Thoracic aorta (tissue), 2 donors: ENCODE measurements around the gene GGA3. TPM values are rescaled to one million over a fixed set of nuclear protein-coding genes. Genes with fewer than 3 reads are reported as not detected.
"Not testable (repeated sequence)": the region's sequence is repeated elsewhere in the genome, so short reads cannot be mapped to it uniquely, and the experiment has no call there.

Experiments used
- ATAC-seq: fragments of 150-250 bp; one replicate; pipeline ENCODE4 v1.8.0; 2017; ENCODE audit warnings: low read depth; ENCODE audit not compliant: insufficient number of reproducible peaks, low FRiP score
- DNase-seq: peaks from one replicate; pipeline ENCODE4 v3.0.0-alpha.2; 2020; ENCODE audit warnings: low spot score
- H3K27ac ChIP-seq, 2 donors: fragments of 200-600 bp; sonication (generic); 1 replicate in 1 of 2; 2 replicates in 1 of 2; pipeline ENCODE4 v1.5.1; 2016; ENCODE audit warnings: mild to moderate bottlenecking in 2 of 2, moderate library complexity in 2 of 2
- H3K27me3 ChIP-seq: fragments of 200-600 bp; sonication (generic); replicated peaks from 2 replicates; pipeline ENCODE4 v1.6.0; 2016; ENCODE audit warnings: mild to moderate bottlenecking; ENCODE audit not compliant: insufficient read depth
- H3K36me3 ChIP-seq: fragments of 200-600 bp; sonication (generic); one replicate; pipeline ENCODE4 v1.5.1; 2016
- H3K4me1 ChIP-seq, 2 donors: fragments of 200-600 bp; sonication (generic); 1 replicate in 1 of 2; 2 replicates in 1 of 2; pipeline versions ENCODE4 v1.5.1 to v1.6.0; 2016; ENCODE audit warnings: low read depth in 2 of 2, mild to moderate bottlenecking in 1 of 2; ENCODE audit not compliant: control insufficient read depth in 1 of 2
- H3K4me3 ChIP-seq: fragments of 200-600 bp; sonication (generic); 2 replicates; pipeline ENCODE4 v1.5.1; 2016; ENCODE audit warnings: mild to moderate bottlenecking
- H3K9me3 ChIP-seq: fragments of 200-600 bp; sonication (generic); 2 replicates; pipeline ENCODE4 v1.5.1; 2016
- CTCF ChIP-seq: fragments of 200-600 bp; sonication (generic); IDR thresholded peaks from one replicate; pipeline ENCODE4 v1.5.1; 2019; ENCODE audit warnings: antibody characterized with exemption
- total RNA-seq, 2 donors: library from RNA; depleted of rRNA; stranded (reverse); fragments of >200 nt; gene quantifications; one replicate each; pipeline versions ENCODE4 v1.1.0 to v1.2.3, GENCODE V29; 2016

Gene GGA3
- total RNA-seq, 2 donors from 2014 or later: 33.3 to 41.9 TPM

- H3K27me3 ChIP-seq: no peaks in the 10 kb centered on the region
- peak within 1 kb of the TSS; percentile 82 for H3K4me3 ChIP-seq
- H3K9me3 ChIP-seq: no peaks in the 10 kb centered on the region
- ATAC-seq (peak; percentile 92), DNase-seq (peak; percentile 94)
- TF ChIP-seq CTCF: no peak
- H3K27ac ChIP-seq: peak within 1 kb of the TSS; percentile 92
- peaks cover 0 to 6% of the 10 kb centered on the region in 2 donors for H3K4me1 ChIP-seq
- H3K36me3 ChIP-seq: peaks cover 4% of the 10 kb centered on the region
These were observed 27.9 kb upstream of the GGA3 start, which contains the start of gene SLC25A19 for GRCh38 chr17:75289115-75289831. Gene SLC25A19, minus strand, starts transcription at chr17:75289433. Its CDS starts 2,669 bp downstream, at chr17:75286764.

GRCh38 chr17:75288770-75289114 lies 27.3 kb upstream of the GGA3 start:
- no peaks in the 10 kb centered on the region for H3K27me3 ChIP-seq
- TF ChIP-seq CTCF: no peak
- ATAC-seq (no peak), DNase-seq (no peak)
- H3K36me3 ChIP-seq: peaks cover 4% of the 10 kb centered on the region
- H3K4me3 ChIP-seq: peak overlapping the region; percentile 82
- peaks cover 0 to 6% of the 10 kb centered on the region in 2 donors for H3K4me1 ChIP-seq
- H3K9me3 ChIP-seq: no peaks in the 10 kb centered on the region
- H3K27ac ChIP-seq: peak overlapping the region; percentile 62 to 92

- H3K4me1 ChIP-seq: peaks cover 0 to 6% of the 10 kb centered on the region in 2 donors
- no peak overlapping the region for H3K27ac ChIP-seq
- peak overlapping the region; percentile 82 for H3K4me3 ChIP-seq
- peaks cover 4% of the 10 kb centered on the region for H3K36me3 ChIP-seq
- ATAC-seq (no peak), DNase-seq (no peak)
- H3K9me3 ChIP-seq: no peaks in the 10 kb centered on the region
- no peaks in the 10 kb centered on the region for H3K27me3 ChIP-seq
- TF ChIP-seq CTCF: no peak
These were observed 27.0 kb upstream of the GGA3 start for GRCh38 chr17:75288359-75288758.

- DNase-seq: no peak
- no peak for ATAC-seq
- Histone ChIP-seq H3K27me3 (no peaks in the 10 kb centered on the region), H3K27ac (no peak overlapping the region), H3K9me3 (no peaks in the 10 kb centered on the region), H3K36me3 (peaks cover 4% of the 10 kb centered on the region), H3K4me3 (no peak overlapping the region), H3K4me1 (peaks cover 0 to 6% of the 10 kb centered on the region in 2 donors)
- TF ChIP-seq CTCF: no peak
These were observed 25.8 kb upstream of the GGA3 start for GRCh38 chr17:75287221-75287620.

- peaks cover 0 to 6% of the 10 kb centered on the region in 2 donors for H3K4me1 ChIP-seq
- H3K9me3 ChIP-seq: no peaks in the 10 kb centered on the region
- H3K27me3 ChIP-seq: no peaks in the 10 kb centered on the region
- no peak overlapping the region for H3K4me3 ChIP-seq
- no peak for DNase-seq
- no peak for ATAC-seq
- no peak for TF ChIP-seq CTCF
- no peak overlapping the region for H3K27ac ChIP-seq
- H3K36me3 ChIP-seq: peaks cover 4% of the 10 kb centered on the region
These were observed 23.7 kb upstream of the GGA3 start for GRCh38 chr17:75285123-75285522.

GRCh38 chr17:75280189-75280588 lies 18.8 kb upstream of the GGA3 start:
- not testable (repeated sequence) for H3K27me3 ChIP-seq, H3K4me3 ChIP-seq, H3K4me1 ChIP-seq, H3K36me3 ChIP-seq, H3K27ac ChIP-seq, H3K9me3 ChIP-seq, ATAC-seq, DNase-seq
